Activated CD8-positive, alpha-beta T cell treated with anti-CD3 and anti-CD28 coated beads for 36 hours (primary cell): ENCODE measurements around the gene EPS15. TPM values are rescaled to one million over a fixed set of nuclear protein-coding genes. Genes with fewer than 3 reads are reported as not detected.
"Not testable (repeated sequence)": the region's sequence is repeated elsewhere in the genome, so short reads cannot be mapped to it uniquely, and the experiment has no call there.

Experiments used
- ATAC-seq: fragments of 200-7000 bp; cut with Tn5 transposase; one replicate; pipeline ENCODE4 v1.10.0; 2021; ENCODE audit warnings: mild to moderate bottlenecking, moderate library complexity
- CTCF ChIA-PET: fragments of 350-600 bp; sonication (Branson Sonifier 250); formaldehyde crosslinking; loops from one replicate; lab custom pipeline; 2021; ENCODE audit warnings: antibody characterized with exemption; lab: Charles Lee
- POLR2A ChIA-PET: fragments of 350-600 bp; sonication (Branson Sonifier 250); formaldehyde crosslinking; loops from one replicate; lab custom pipeline; 2021; ENCODE audit warnings: antibody characterized with exemption; lab: Charles Lee
- DNase-seq: peaks from one replicate; pipeline ENCODE4 v3.0.0-alpha.2; 2020
- H3K27ac Mint-ChIP-seq: one replicate; pipeline ENCODE4 v1.8.0; 2021; ENCODE audit warnings: mild to moderate bottlenecking, mixed read lengths
- H3K27me3 Mint-ChIP-seq: one replicate; pipeline ENCODE4 v1.8.0; 2021; ENCODE audit warnings: mixed read lengths
- H3K36me3 Mint-ChIP-seq: one replicate; pipeline ENCODE4 v1.8.0; 2021; ENCODE audit warnings: low read depth, mixed read lengths
- H3K4me1 Mint-ChIP-seq: one replicate; pipeline ENCODE4 v1.8.0; 2021; ENCODE audit warnings: low read depth, mixed read lengths
- H3K4me3 Mint-ChIP-seq: one replicate; pipeline ENCODE4 v1.8.0; 2021; ENCODE audit warnings: mild to moderate bottlenecking, moderate library complexity, mixed read lengths
- H3K9me3 Mint-ChIP-seq: one replicate; pipeline ENCODE4 v1.8.0; 2021; ENCODE audit warnings: mixed read lengths
- CTCF ChIP-seq: fragments of 200-600 bp; IDR thresholded peaks from one replicate; pipeline ENCODE4 v1.8.0; 2022; ENCODE audit warnings: antibody characterized with exemption, mild to moderate bottlenecking
- intact Hi-C: fragments of 100-400 bp; cut with micrococcal nuclease; formaldehyde crosslinking; loops from one replicate; pipeline ENCODE4 v1.10.0; 2022
- total RNA-seq, 2 experiments: library from RNA; stranded (reverse); gene quantifications; one replicate each; pipeline ENCODE4 v1.2.3, GENCODE V29; 2021

Gene EPS15
- total RNA-seq, 2 experiments from 2014 or later, result 56.6 to 63.6 TPM

GRCh38 chr1:51327386-51327785 is 191.7 kb downstream of the EPS15 start:
- CTCF ChIA-PET, result no interaction called here
- no peak for DNase-seq
- H3K4me3 Mint-ChIP-seq, result no peak overlapping the region
- H3K27ac Mint-ChIP-seq, result no peak overlapping the region
- POLR2A ChIA-PET, result no interaction called here
- no peaks in the 10 kb centered on the region for H3K9me3 Mint-ChIP-seq
- intact Hi-C loops, result no loop called here
- TF ChIP-seq CTCF, result no peak
- peaks cover 8% of the 10 kb centered on the region for H3K4me1 Mint-ChIP-seq
- H3K27me3 Mint-ChIP-seq, result peaks cover 30% of the 10 kb centered on the region
- H3K36me3 Mint-ChIP-seq, result no peaks in the 10 kb centered on the region
- ATAC-seq, result no peak

- no peak for TF ChIP-seq CTCF
- Mint-ChIP-seq H3K27me3 (peaks cover 29% of the 10 kb centered on the region), H3K9me3 (no peaks in the 10 kb centered on the region), H3K4me3 (no peak overlapping the region), H3K27ac (no peak overlapping the region), H3K4me1 (peaks cover 8% of the 10 kb centered on the region), H3K36me3 (no peaks in the 10 kb centered on the region)
- ATAC-seq (no peak), DNase-seq (no peak)
- ChIA-PET CTCF (no interaction called here), POLR2A (interaction anchor here (0.6 kb wide), 1 partner anchor 13 kb away, joined by 3 read pairs; no protein-coding TSS in a partner anchor)
- intact Hi-C loops, result no loop called here
Observed at GRCh38 chr1:51326839-51327238, 192.2 kb downstream of the EPS15 start.

GRCh38 chr1:51325878-51326755 is 192.9 kb downstream of the EPS15 start:
- ChIA-PET CTCF (no interaction called here), POLR2A (interaction anchor here (0.6 kb wide), 1 partner anchor 12 kb away, joined by 3 read pairs; no protein-coding TSS in a partner anchor)
- ATAC-seq (no peak), DNase-seq (no peak)
- no peaks in the 10 kb centered on the region for H3K36me3 Mint-ChIP-seq
- TF ChIP-seq CTCF, result no peak
- H3K4me3 Mint-ChIP-seq, result no peak overlapping the region
- peaks cover 25% of the 10 kb centered on the region for H3K27me3 Mint-ChIP-seq
- intact Hi-C loops, result no loop called here
- H3K4me1 Mint-ChIP-seq, result peaks cover 5% of the 10 kb centered on the region
- no peak overlapping the region for H3K27ac Mint-ChIP-seq
- no peaks in the 10 kb centered on the region for H3K9me3 Mint-ChIP-seq

GRCh38 chr1:51325391-51325790 is 193.7 kb downstream of the EPS15 start:
- no peak overlapping the region for H3K27ac Mint-ChIP-seq
- H3K36me3 Mint-ChIP-seq, result no peaks in the 10 kb centered on the region
- H3K4me3 Mint-ChIP-seq, result no peak overlapping the region
- POLR2A ChIA-PET, result no interaction called here
- H3K4me1 Mint-ChIP-seq, result no peaks in the 10 kb centered on the region
- no peak for TF ChIP-seq CTCF
- intact Hi-C loops, result no loop called here
- CTCF ChIA-PET, result no interaction called here
- H3K9me3 Mint-ChIP-seq, result no peaks in the 10 kb centered on the region
- ATAC-seq (no peak), DNase-seq (no peak)
- peaks cover 19% of the 10 kb centered on the region for H3K27me3 Mint-ChIP-seq

- H3K27me3 Mint-ChIP-seq, result peaks cover 19% of the 10 kb centered on the region
- H3K36me3 Mint-ChIP-seq, DNase-seq, H3K4me1 Mint-ChIP-seq, H3K4me3 Mint-ChIP-seq, H3K9me3 Mint-ChIP-seq, POLR2A ChIA-PET, intact Hi-C loops, H3K27ac Mint-ChIP-seq, CTCF ChIA-PET, ATAC-seq: not testable (repeated sequence)
Observed at GRCh38 chr1:51325011-51325385, 194.1 kb downstream of the EPS15 start.
